IMR-90 (cell line): ENCODE data around the gene OR5B2.

ENCODE experiments used
- BHLHE40 ChIP-seq: fragments of 150-350 bp; IDR thresholded peaks from 2 replicates; pipeline ENCODE4 v1.6.1; 2016; ENCODE audit warnings: mild to moderate bottlenecking, low read depth, low read length
- CTCF ChIP-seq: conservative IDR thresholded peaks from 2 replicates; pipeline ENCODE4 v1.5.1; 2012; ENCODE audit warnings: mild to moderate bottlenecking, low read depth, low read length, improper control_type of control experiment
- ELK1 ChIP-seq: fragments of 150-350 bp; IDR thresholded peaks from 2 replicates; pipeline ENCODE4 v1.6.1; 2016; ENCODE audit warnings: low read depth, mild to moderate bottlenecking, low read length, moderate library complexity, borderline replicate concordance
- MAZ ChIP-seq: IDR thresholded peaks from 2 replicates; pipeline ENCODE4 v1.6.1; 2012; ENCODE audit warnings: low read depth, mild to moderate bottlenecking, low read length, improper control_type of control experiment, moderate library complexity, borderline replicate concordance
- POLR2A ChIP-seq: IDR thresholded peaks from 2 replicates; pipeline ENCODE4 v1.6.1; 2012; ENCODE audit warnings: mild to moderate bottlenecking, low read depth, low read length
- RFX5 ChIP-seq: IDR thresholded peaks from 2 replicates; pipeline ENCODE4 v1.8.0; 2012; ENCODE audit warnings: low read depth, mild to moderate bottlenecking, low read length, moderate library complexity
- SMC3 ChIP-seq: fragments of 150-350 bp; IDR thresholded peaks from 2 replicates; pipeline ENCODE4 v1.6.1; 2016; ENCODE audit warnings: low read depth, mild to moderate bottlenecking, antibody characterized with exemption, low read length, moderate library complexity

GRCh38 chr11:58390551-58391063 lies 37.3 kb downstream of the OR5B2 start:
- no peak for TF ChIP-seq CTCF
- no peak for TF ChIP-seq RFX5
- TF ChIP-seq SMC3: no peak
- TF ChIP-seq POLR2A: no peak
- no peak for TF ChIP-seq BHLHE40
- no peak for TF ChIP-seq ELK1
- TF ChIP-seq MAZ: no peak
